ENCODE measurements around the gene ALPP. TPM values are rescaled to one million over a fixed set of nuclear protein-coding genes. Genes with fewer than 3 reads are reported as not detected.
A peak's percentile ranks its signal among the peaks of the same experiment; 100 is the strongest.
"Not testable (repeated sequence)": the region's sequence is repeated elsewhere in the genome, so short reads cannot be mapped to it uniquely, and the experiment has no call there.

The ALPP gene
- total RNA-seq, 2 donors from 2014 or later: not detected

DNA sequence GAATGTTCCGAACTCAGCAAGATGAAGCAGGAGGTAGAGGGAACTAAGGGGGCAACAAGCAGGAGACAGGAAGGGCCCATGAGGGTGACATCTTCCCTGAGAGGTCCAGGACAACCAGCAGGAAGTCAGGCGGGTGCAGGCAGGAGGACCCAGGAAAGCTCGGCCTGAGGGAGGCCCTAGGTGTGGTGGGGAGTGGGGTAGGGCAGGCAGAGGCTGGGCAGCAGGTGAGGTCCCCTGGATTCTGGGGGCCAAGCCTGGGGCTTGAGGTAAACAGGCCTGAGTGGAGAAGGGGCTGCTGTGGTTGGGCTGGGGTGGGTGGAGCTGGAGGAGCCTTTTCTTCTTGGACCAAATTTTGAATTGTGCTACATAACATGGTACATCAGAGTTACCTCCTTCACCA lies 24.0 kb downstream of the ALPP start:
- no peak for DNase-seq
- WGBS, 2 experiments (ENCODE audit: insufficient coverage in 1 of 2, insufficient read length in 1 of 2): 93% methylated on average over 3 of the region's 3 CpGs; no CpG with 5 or more reads in 1 of the 2 experiments
- Histone ChIP-seq H3K27ac (ENCODE audit: low read depth, low read length) (no peak overlapping the region), H3K4me3 (ENCODE audit: low read length) (no peak overlapping the region), H3K9me3 (ENCODE audit: control insufficient read depth, low read length) (no peaks in the 10 kb centered on the region), H3K4me1 (ENCODE audit: control insufficient read depth, insufficient read depth, low read length) (no peaks in the 10 kb centered on the region), H3K27me3 (ENCODE audit: control insufficient read depth, insufficient read depth, low read length, poor library complexity, severe bottlenecking) (peaks cover 17% of the 10 kb centered on the region), H3K9ac (ENCODE audit: extremely low read depth, low read length, poor library complexity, severe bottlenecking) (no peak overlapping the region), H3K36me3 (ENCODE audit: control insufficient read depth, insufficient read depth, low read length) (no peaks in the 10 kb centered on the region)
- no peak for TF ChIP-seq CTCF (conservative IDR thresholded peaks at IDR 0.05)
- Mint-ChIP-seq H3K27ac (no peak overlapping the region), H3K4me1 (peaks cover 10% of the 10 kb centered on the region), H3K4me3 (no peak overlapping the region), H3K27me3 (ENCODE audit: insufficient read depth) (peaks cover 30% of the 10 kb centered on the region), H3K9me3 (no peaks in the 10 kb centered on the region), H3K36me3 (ENCODE audit: low read depth) (no peaks in the 10 kb centered on the region)

- peaks cover 10% of the 10 kb centered on the region for H3K4me1 Mint-ChIP-seq
Observed at GRCh38 chr2:232405943-232406510, 27.5 kb downstream of the ALPP start.

GRCh38 chr2:232406556-232407310 lies 28.2 kb downstream of the ALPP start, which contains the start of gene ALPG:
ALPG (plus strand) TSS chr2:232406844; CDS start chr2:232406895, 51 bp downstream.
- no peaks in the 10 kb centered on the region for H3K36me3 ChIP-seq (ENCODE audit: control insufficient read depth, insufficient read depth, low read length)
- peak; percentile 58 for DNase-seq
- no peak within 1 kb of the TSS for H3K27ac ChIP-seq (ENCODE audit: low read depth, low read length)
- peaks cover 25% of the 10 kb centered on the region for H3K27me3 Mint-ChIP-seq (ENCODE audit: insufficient read depth)
- H3K9me3 ChIP-seq (ENCODE audit: control insufficient read depth, low read length): no peaks in the 10 kb centered on the region
- H3K9me3 Mint-ChIP-seq: no peaks in the 10 kb centered on the region
- no peak within 1 kb of the TSS for H3K9ac ChIP-seq (ENCODE audit: extremely low read depth, low read length, poor library complexity, severe bottlenecking)
- no peak within 1 kb of the TSS for H3K27ac Mint-ChIP-seq
- peaks cover 10% of the 10 kb centered on the region for H3K4me1 Mint-ChIP-seq
- H3K27me3 ChIP-seq (ENCODE audit: control insufficient read depth, insufficient read depth, low read length, poor library complexity, severe bottlenecking): peaks cover 14% of the 10 kb centered on the region
- no peak within 1 kb of the TSS for H3K4me3 Mint-ChIP-seq
- H3K4me3 ChIP-seq (ENCODE audit: low read length): no peak within 1 kb of the TSS
- H3K36me3 Mint-ChIP-seq (ENCODE audit: low read depth): no peaks in the 10 kb centered on the region
- WGBS, 2 experiments (ENCODE audit: insufficient coverage in 1 of 2, insufficient read length in 1 of 2): 92 to 100% methylated on average over 1 to 16 of the region's 17 CpGs
- TF ChIP-seq CTCF (conservative IDR thresholded peaks at IDR 0.05): no peak
- H3K4me1 ChIP-seq (ENCODE audit: control insufficient read depth, insufficient read depth, low read length): no peaks in the 10 kb centered on the region

More at GRCh38 chr2:232405943-232406510, 27.5 kb downstream of the ALPP start:
- Mint-ChIP-seq H3K27me3 (ENCODE audit: insufficient read depth) (peaks cover 21% of the 10 kb centered on the region), H3K4me3 (no peak overlapping the region), H3K9me3 (no peaks in the 10 kb centered on the region), H3K27ac (no peak overlapping the region), H3K36me3 (ENCODE audit: low read depth) (no peaks in the 10 kb centered on the region)
- 90 to 94% methylated on average over 6 to 11 of the region's 11 CpGs for WGBS, 2 experiments (ENCODE audit: insufficient coverage in 1 of 2, insufficient read length in 1 of 2)
- Histone ChIP-seq H3K27me3 (ENCODE audit: control insufficient read depth, insufficient read depth, low read length, poor library complexity, severe bottlenecking) (peaks cover 14% of the 10 kb centered on the region), H3K36me3 (ENCODE audit: control insufficient read depth, insufficient read depth, low read length) (no peaks in the 10 kb centered on the region), H3K27ac (ENCODE audit: low read depth, low read length) (no peak overlapping the region), H3K9me3 (ENCODE audit: control insufficient read depth, low read length) (no peaks in the 10 kb centered on the region), H3K4me1 (ENCODE audit: control insufficient read depth, insufficient read depth, low read length) (no peaks in the 10 kb centered on the region), H3K9ac (ENCODE audit: extremely low read depth, low read length, poor library complexity, severe bottlenecking) (no peak overlapping the region), H3K4me3 (ENCODE audit: low read length) (no peak overlapping the region)
- DNase-seq: peak; percentile 37
- no peak for TF ChIP-seq CTCF (conservative IDR thresholded peaks at IDR 0.05)

- not testable (repeated sequence) for H3K4me1 ChIP-seq (ENCODE audit: control insufficient read depth, insufficient read depth, low read length); H3K4me1 Mint-ChIP-seq; H3K9ac ChIP-seq (ENCODE audit: extremely low read depth, low read length, poor library complexity, severe bottlenecking); H3K9me3 ChIP-seq (ENCODE audit: control insufficient read depth, low read length); H3K9me3 Mint-ChIP-seq; H3K27ac Mint-ChIP-seq; H3K4me3 ChIP-seq (ENCODE audit: low read length); H3K4me3 Mint-ChIP-seq; H3K27ac ChIP-seq (ENCODE audit: low read depth, low read length); H3K36me3 ChIP-seq (ENCODE audit: control insufficient read depth, insufficient read depth, low read length); H3K36me3 Mint-ChIP-seq (ENCODE audit: low read depth)
- H3K27me3 ChIP-seq (ENCODE audit: control insufficient read depth, insufficient read depth, low read length, poor library complexity, severe bottlenecking): peaks cover 20% of the 10 kb centered on the region
- WGBS, 2 experiments (ENCODE audit: insufficient coverage in 1 of 2, insufficient read length in 1 of 2): 94 to 95% methylated on average over 17 to 26 of the region's 30 CpGs
- DNase-seq: peak; percentile 30
- H3K27me3 Mint-ChIP-seq (ENCODE audit: insufficient read depth): peaks cover 24% of the 10 kb centered on the region
Observed at GRCh38 chr2:232407428-232408150, 29.0 kb downstream of the ALPP start.

Data from endodermal cell (in vitro differentiated cells).